GM10248 (cell line): ENCODE data around the gene PPEF1.
A peak's percentile ranks its signal among the peaks of the same experiment; 100 is the strongest.

Source experiments
- CTCF ChIA-PET: fragments of 300-600 bp; sonication (Branson Sonifier 250); formaldehyde crosslinking; extraction: SDS; loops from one replicate; lab custom pipeline; 2021; ENCODE audit warnings: antibody characterized with exemption; lab: Yijun Ruan, JAX
- POLR2A ChIA-PET: fragments of 350-650 bp; sonication (Branson Sonifier 250); formaldehyde crosslinking; extraction: SDS; loops from one replicate; lab custom pipeline; 2020; ENCODE audit warnings: antibody characterized with exemption; lab: Yijun Ruan, JAX
- DNase-seq: peaks from one replicate; pipeline ENCODE4 v3.0.0; 2012; ENCODE audit errors: extremely low spot score
- TF ChIP-seq, protein P1 (sequence below): IDR thresholded peaks from 2 replicates; pipeline ENCODE4 v1.5.1; 2012; ENCODE audit warnings: mild to moderate bottlenecking, low read depth; ENCODE audit errors: extremely low read depth, missing control alignments, control extremely low read depth

Gene PPEF1, protein sequence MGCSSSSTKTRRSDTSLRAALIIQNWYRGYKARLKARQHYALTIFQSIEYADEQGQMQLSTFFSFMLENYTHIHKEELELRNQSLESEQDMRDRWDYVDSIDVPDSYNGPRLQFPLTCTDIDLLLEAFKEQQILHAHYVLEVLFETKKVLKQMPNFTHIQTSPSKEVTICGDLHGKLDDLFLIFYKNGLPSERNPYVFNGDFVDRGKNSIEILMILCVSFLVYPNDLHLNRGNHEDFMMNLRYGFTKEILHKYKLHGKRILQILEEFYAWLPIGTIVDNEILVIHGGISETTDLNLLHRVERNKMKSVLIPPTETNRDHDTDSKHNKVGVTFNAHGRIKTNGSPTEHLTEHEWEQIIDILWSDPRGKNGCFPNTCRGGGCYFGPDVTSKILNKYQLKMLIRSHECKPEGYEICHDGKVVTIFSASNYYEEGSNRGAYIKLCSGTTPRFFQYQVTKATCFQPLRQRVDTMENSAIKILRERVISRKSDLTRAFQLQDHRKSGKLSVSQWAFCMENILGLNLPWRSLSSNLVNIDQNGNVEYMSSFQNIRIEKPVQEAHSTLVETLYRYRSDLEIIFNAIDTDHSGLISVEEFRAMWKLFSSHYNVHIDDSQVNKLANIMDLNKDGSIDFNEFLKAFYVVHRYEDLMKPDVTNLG

DNA sequence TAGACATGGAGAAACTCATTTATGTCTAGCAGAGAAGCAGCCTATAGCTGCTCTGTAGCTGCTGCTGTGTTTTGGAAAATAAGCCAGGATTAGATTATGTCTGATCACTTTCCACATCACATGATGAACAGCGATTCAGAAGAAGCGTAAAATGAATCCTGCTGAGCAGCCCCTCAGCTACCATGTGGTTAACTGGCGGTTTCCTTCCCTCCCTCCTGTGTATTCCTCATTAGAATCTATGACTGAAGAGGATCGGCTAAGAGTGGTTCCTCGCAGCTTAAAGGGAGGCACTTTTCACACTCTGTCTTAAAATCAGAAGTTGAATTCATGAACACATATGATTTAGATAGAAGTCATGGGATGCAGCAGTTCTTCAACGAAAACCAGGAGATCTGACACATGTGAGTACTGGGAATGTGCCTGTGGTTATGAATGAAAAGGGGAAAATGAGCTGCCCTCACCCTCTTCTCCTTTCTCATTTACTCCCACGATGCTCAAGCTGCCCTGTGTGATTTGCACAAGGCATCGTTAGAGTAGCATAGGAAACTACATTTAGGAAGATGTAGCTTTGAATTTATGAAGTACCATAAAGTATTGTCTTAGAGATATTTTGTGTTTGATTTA lies at the start of gene PPEF1:
TSS of gene PPEF1 (plus strand) at position 220 of the 624 bp plus-strand sequence. CDS start at position 356, 136 bp downstream.
- TF ChIP-seq, protein P1, sequence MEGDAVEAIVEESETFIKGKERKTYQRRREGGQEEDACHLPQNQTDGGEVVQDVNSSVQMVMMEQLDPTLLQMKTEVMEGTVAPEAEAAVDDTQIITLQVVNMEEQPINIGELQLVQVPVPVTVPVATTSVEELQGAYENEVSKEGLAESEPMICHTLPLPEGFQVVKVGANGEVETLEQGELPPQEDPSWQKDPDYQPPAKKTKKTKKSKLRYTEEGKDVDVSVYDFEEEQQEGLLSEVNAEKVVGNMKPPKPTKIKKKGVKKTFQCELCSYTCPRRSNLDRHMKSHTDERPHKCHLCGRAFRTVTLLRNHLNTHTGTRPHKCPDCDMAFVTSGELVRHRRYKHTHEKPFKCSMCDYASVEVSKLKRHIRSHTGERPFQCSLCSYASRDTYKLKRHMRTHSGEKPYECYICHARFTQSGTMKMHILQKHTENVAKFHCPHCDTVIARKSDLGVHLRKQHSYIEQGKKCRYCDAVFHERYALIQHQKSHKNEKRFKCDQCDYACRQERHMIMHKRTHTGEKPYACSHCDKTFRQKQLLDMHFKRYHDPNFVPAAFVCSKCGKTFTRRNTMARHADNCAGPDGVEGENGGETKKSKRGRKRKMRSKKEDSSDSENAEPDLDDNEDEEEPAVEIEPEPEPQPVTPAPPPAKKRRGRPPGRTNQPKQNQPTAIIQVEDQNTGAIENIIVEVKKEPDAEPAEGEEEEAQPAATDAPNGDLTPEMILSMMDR: no peak
- CTCF ChIA-PET: interaction anchor here (0.7 to 1.4 kb wide), 2 partner anchors 15 to 66 kb away, joined by 3 read pairs; no protein-coding TSS in a partner anchor
- no peak for DNase-seq
- POLR2A ChIA-PET: no interaction called here

DNA sequence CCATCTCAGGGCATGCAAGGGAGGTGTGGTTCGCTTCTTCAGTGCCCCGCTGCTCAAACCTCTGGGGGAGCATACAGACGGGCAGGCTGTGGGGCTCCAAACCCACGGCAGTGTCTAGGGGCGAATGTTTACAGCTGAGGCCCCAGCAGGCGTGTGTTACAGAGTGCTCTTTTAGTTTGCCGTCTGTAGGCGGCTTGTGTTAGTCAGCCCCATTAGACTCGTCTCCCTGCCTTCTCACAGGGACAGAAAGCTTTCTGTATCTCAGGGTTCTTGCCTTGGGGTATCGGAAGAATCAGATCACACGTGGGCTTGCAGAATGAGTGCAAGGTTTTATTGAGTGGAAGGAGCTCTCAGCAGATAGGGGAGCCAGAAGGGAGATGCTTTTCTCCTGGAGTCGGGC lies 46.2 kb upstream of the PPEF1 start:
- POLR2A ChIA-PET: no interaction called here
- CTCF ChIA-PET: no interaction called here
- TF ChIP-seq, protein P1: no peak

DNA sequence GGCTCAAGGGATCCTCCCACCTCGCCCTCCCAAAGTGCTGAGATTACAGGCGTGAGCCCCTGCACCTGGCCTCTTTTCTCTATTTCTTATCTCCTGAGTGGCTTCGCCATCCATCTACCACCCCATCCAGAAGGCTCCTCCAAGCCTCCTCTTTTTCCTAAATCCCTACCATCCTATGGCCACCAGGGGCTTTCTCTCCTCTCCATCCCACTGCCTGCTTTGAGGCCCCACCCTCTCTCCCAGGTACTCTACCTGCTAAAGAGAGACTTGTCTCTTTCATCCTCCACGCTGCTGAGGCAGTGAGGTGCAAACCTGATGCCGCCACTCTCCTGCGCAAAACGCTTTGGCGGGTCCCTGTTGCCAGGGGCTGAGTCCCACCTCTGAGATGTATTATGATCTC lies 42.5 kb upstream of the PPEF1 start:
- TF ChIP-seq, protein P1: no peak
- no peak for DNase-seq
- ChIA-PET CTCF (no interaction called here), POLR2A (no interaction called here)

More for the DNA sequence above, 46.2 kb upstream of the PPEF1 start:
- no peak for DNase-seq

DNA sequence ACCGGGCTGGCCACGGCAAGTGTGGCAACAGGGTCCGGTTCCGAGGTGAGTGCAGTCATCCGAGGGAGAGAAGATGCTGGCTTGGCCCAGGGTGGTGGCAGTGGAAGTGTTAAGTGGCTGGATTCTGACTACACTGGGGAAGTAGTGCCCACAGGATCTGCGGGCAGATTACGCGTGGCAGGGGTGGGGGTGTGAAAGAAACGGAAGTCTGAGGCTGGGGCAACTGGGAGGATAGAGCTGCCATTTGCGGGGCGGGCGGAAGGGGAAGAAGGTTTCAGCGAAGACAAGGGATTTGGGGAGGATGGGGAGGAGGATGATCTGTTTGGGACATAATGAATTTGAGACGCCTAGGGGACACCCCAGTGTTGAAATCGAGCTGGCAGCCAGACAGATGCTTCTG lies 40.8 kb upstream of the PPEF1 start:
- no peak for DNase-seq
- CTCF ChIA-PET: interaction anchor here (0.7 kb wide), 1 partner anchor 220 kb away, joined by 3 read pairs; no protein-coding TSS in a partner anchor
- TF ChIP-seq, protein P1: no peak
- POLR2A ChIA-PET: no interaction called here

DNA sequence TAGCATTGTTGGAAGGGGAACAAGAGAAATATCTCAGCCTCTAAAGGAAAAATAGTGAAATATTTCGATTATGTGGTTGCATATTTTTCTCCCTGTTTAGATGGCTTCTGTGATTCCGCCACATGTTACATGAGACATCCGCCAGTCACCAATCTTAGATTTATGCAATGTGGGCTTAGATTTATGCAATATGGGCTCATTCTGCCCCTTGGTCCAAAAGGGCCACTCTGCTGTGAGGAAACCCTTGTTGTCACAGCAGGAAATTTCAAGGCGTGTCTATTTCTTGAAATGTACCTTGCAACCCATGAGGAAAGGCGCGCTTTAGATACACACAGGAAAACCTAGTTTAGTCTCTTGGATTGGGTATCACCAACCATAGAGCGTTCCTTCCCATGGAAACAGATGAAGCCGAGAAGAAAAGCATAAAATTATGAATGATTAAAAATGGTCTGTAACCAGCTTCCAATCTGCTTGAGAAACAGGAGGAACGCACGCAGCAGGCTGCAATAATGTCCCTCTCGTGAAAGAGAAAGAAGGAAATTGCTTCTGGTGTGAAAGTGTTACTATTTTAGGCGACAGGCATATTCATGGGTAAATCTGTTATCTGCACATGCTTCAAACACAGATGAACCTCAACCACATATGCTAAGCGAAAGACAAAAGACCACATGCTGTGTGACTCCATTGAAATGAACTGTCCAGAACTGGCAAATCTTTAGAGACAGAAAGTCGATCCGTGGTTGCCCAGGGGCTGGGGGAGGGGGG lies 39.2 kb upstream of the PPEF1 start:
- TF ChIP-seq, protein P1: no peak
- CTCF ChIA-PET: no interaction called here
- peak; percentile 22 for DNase-seq
- POLR2A ChIA-PET: no interaction called here

DNA sequence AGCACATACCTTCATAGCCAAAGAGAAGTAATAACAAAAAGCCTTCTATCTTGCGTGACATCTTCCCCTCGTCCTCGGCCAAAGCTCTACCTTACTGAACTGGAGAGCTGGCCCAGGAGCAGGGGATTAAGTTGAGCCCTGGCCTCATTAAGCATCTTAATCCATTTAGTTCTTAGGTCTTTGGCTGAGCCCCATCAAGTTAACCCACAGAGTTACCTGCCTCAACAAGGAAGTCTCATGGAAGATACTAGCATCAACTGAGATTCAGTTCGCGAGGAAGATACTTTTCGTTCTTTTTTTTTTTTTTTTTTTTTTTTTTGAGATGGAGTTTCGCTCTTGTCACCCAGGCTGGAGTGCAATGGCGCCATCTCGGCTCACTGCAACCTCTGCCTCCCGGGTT lies 35.4 kb upstream of the PPEF1 start, which contains the start of gene RS1:
TSS of gene RS1 (minus strand) at position 101 of the 400 bp plus-strand sequence. CDS start at position 61, 40 bp downstream.
- CTCF ChIA-PET: no interaction called here
- no peak for DNase-seq
- POLR2A ChIA-PET: no interaction called here
- TF ChIP-seq, protein P1: no peak
